HAP-1 (cell line): ENCODE results near the gene SLC39A1.

Experiments
- DNase-seq, 2 experiments: peaks; one replicate each; pipeline ENCODE4 v3.0.0-alpha.2; 2016 to 2020; ENCODE audit warnings: low spot score in 2 of 2
- H3K27me3 ChIP-seq: fragments of 250-450 bp; sonication (Bioruptor Pico); 2 replicates; pipeline ENCODE4 v1.5.1; 2020; ENCODE audit warnings: low read depth, mild to moderate bottlenecking, moderate library complexity
- H3K36me3 ChIP-seq: fragments of 250-450 bp; sonication (Bioruptor Pico); replicated peaks from 2 replicates; pipeline ENCODE4 v1.5.1; 2020; ENCODE audit warnings: mild to moderate bottlenecking
- H3K4me1 ChIP-seq: fragments of 250-450 bp; sonication (Bioruptor Pico); 2 replicates; pipeline ENCODE4 v1.5.1; 2020; ENCODE audit warnings: mild to moderate bottlenecking
- H3K4me3 ChIP-seq: fragments of 250-450 bp; sonication (Bioruptor Pico); 2 replicates; pipeline ENCODE4 v1.5.1; 2020; ENCODE audit warnings: mild to moderate bottlenecking, moderate library complexity
- H3K9me3 ChIP-seq: fragments of 250-450 bp; sonication (Bioruptor Pico); 2 replicates; pipeline ENCODE4 v1.5.1; 2020; ENCODE audit warnings: mild to moderate bottlenecking, moderate library complexity
- in situ Hi-C: fragments of 300-500 bp; cut with MboI; formaldehyde crosslinking; loops from 3 replicates; pipeline ENCODE4 v1.14.3; 2020; ENCODE audit warnings: low sequenced_read_pairs, inconsistent platforms, mixed read lengths

The SLC39A1 gene

DNA sequence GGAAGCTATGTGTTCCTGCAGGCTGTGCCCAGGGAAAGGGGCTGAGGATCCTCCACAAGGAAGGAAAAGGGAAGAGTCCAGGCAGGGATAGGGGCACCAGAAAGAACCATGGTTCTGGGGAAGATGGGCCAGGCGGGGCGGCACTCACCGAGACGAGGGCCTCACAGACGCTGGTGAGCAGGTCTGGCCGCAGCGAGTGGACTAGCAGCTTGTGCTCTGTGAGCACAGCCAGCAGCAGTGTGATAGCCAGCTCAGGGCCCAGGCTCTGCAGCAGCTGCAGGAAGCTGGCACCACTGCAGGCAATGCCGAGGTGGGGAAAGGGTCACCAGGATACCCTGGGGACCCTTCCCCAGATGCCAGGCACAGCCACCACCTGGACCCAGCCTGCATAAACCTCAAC lies 22.6 kb downstream of the SLC39A1 start:
- no peak for DNase-seq
- Histone ChIP-seq H3K36me3 (peaks cover 73% of the 10 kb centered on the region), H3K9me3 (no peaks in the 10 kb centered on the region), H3K27me3 (no peaks in the 10 kb centered on the region), H3K4me3 (no peak overlapping the region), H3K4me1 (peaks cover 7% of the 10 kb centered on the region)
- in situ Hi-C loops, result loop anchor here (10.0 kb wide), 1 partner anchor 116 kb away; no protein-coding TSS in a partner anchor

DNA sequence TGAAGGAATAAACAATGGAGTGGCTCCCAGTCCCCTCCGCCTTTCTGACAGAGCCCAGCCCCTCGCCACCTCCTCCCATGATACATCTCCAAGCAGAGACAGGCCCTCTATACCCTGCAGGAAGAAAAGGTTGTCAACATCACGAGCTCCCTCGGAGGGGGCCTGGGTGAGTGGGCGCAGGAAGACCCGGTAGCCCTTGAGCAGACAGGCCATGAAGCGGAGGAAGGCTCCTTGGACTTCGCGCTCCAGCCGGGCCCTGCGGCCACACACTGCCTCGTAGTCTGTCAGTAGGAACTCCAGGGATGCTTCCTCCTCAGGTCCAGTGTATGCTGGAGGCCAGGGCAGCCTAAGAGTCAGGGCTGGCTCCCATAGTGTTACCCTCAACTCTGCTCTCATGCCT lies 23.9 kb downstream of the SLC39A1 start:
- DNase-seq, result no peak
- in situ Hi-C loops, result no loop called here
- Histone ChIP-seq H3K4me3 (no peak overlapping the region), H3K36me3 (peaks cover 81% of the 10 kb centered on the region), H3K27me3 (no peaks in the 10 kb centered on the region), H3K9me3 (no peaks in the 10 kb centered on the region), H3K4me1 (no peaks in the 10 kb centered on the region; the same call in 1 of the 2 replicates)

DNA sequence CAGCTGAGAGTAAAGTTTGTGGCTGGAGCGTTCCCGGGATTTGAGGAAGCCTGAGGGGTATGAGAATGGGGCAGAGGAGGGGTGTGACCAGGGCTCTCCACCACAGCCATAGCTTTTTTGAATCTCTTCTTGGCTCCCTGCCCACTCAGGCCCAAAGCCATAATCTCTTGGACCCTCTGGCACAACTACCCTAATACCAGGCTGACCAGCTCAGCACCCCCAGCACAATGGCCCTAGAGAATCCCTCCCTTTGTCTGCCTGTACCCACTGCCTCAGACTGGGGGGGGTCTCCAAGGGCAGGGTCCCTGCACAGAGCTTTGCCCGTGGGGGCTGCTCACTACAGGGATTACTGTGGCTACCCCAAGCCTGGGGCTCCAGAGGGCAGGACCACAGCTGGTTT lies 24.3 kb downstream of the SLC39A1 start:
- in situ Hi-C loops, result no loop called here
- no peak overlapping the region for H3K4me3 ChIP-seq
- peaks cover 83% of the 10 kb centered on the region for H3K36me3 ChIP-seq
- H3K9me3 ChIP-seq, result no peaks in the 10 kb centered on the region
- H3K27me3 ChIP-seq, result no peaks in the 10 kb centered on the region
- no peak for DNase-seq
- H3K4me1 ChIP-seq, result no peaks in the 10 kb centered on the region

DNA sequence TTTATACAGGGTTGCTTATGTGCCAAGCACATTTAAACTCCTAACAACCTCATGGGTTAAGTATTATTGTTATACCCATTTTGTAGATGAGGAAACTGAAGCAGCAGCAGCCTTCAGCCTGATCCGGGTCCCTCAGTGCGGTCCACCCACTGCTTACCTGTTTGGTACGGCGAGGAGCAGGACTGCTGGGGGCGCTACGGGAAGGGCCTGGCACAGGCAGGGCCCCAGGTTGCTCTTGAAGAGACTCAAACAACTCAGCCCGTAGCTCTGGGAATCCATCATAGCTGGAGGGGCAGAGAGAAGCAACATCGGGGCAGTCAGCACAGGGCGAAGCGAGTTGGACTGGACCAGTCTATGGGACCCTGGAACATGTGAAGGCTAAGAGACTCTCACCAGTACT lies 26.0 kb downstream of the SLC39A1 start:
- H3K36me3 ChIP-seq, result peaks cover 85% of the 10 kb centered on the region
- H3K4me1 ChIP-seq, result no peaks in the 10 kb centered on the region
- H3K9me3 ChIP-seq, result no peaks in the 10 kb centered on the region
- DNase-seq, result no peak
- no peak overlapping the region for H3K4me3 ChIP-seq
- no peaks in the 10 kb centered on the region for H3K27me3 ChIP-seq
- in situ Hi-C loops, result no loop called here

DNA sequence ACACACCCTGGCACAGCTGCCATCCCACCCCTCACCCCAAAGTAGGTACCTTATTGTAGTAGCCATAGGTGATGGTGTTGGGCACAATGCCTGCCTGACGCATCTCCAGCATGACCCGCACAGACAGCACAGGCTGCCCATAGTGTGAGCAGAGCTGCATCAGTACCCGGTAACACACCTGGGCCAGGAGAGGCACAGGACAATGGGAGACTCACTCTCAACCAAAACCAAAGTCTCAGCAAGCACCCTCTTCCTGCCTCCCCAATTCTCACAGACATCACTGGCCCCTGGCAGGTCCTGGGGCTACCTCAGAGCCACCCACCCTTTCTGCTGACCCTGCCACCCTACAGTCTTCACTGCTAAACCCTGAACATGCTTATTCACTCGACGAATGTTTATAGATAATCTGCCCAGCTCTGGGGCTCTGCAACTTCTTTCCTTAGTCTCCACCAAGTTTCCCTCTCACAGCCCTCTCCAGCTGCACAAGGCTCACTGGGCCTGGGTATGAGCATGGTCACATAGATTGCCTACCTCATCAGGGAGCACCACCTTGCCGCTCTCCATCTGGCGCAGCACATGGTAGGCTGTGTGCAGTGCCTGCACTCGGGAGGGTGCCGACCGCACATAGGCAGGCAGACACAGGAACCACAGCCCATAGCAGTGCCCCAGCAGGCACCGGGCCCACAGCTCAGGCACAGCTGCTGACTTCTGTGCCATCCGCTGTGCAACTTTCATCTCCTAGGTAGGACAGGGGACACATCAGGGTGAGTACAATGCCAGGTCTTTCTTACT lies 27.1 kb downstream of the SLC39A1 start:
- Histone ChIP-seq H3K9me3 (no peaks in the 10 kb centered on the region), H3K4me1 (no peaks in the 10 kb centered on the region), H3K4me3 (no peak overlapping the region), H3K27me3 (no peaks in the 10 kb centered on the region), H3K36me3 (peaks cover 82% of the 10 kb centered on the region)
- no peak for DNase-seq
- in situ Hi-C loops, result no loop called here

DNA sequence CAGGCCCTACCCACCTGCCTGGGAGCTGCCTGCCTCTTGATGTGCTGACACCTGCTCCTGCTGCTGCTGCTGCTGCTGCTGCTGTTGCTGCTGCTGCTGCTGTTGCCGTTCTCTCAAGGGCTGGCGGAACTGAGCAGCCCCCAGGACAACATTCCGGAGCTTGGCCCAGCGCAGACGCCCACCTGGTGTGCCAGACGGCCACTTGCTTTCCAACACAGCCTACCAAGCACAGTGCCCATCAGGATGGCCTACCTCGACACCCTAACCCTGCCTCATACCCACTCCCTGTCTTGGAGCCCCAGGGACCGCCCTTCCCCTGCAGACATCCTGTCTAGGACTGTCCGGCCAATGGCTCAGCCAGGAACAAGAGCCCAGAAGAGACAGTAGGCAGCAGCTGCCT lies 28.6 kb downstream of the SLC39A1 start:
- Histone ChIP-seq H3K9me3 (no peaks in the 10 kb centered on the region), H3K36me3 (peaks cover 74% of the 10 kb centered on the region), H3K27me3 (no peaks in the 10 kb centered on the region), H3K4me1 (no peaks in the 10 kb centered on the region), H3K4me3 (no peak overlapping the region)
- in situ Hi-C loops, result no loop called here
- no peak for DNase-seq

DNA sequence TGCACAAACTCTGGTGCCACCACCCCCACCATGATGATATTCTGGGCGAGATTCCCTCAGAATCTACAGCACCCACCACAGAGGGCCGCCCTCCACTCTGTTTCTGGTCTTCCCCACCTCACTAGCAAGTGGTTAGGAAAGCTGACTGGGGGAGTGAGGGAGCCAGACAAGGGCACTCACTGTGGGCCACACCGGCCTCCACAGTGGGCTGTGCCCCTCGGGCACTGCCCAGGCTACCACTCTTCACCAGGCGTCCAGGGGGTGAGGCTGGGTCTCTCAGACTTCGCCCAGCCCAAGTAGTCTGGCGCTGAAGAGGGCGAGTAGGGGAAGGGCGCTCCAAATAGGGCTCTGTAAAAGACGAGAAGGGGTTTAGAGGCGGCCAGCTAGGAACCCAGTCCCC lies 29.4 kb downstream of the SLC39A1 start:
- no peaks in the 10 kb centered on the region for H3K9me3 ChIP-seq
- no peak for DNase-seq
- H3K36me3 ChIP-seq, result peaks cover 66% of the 10 kb centered on the region
- no peak overlapping the region for H3K4me3 ChIP-seq
- in situ Hi-C loops, result no loop called here
- H3K27me3 ChIP-seq, result no peaks in the 10 kb centered on the region
- no peaks in the 10 kb centered on the region for H3K4me1 ChIP-seq

DNA sequence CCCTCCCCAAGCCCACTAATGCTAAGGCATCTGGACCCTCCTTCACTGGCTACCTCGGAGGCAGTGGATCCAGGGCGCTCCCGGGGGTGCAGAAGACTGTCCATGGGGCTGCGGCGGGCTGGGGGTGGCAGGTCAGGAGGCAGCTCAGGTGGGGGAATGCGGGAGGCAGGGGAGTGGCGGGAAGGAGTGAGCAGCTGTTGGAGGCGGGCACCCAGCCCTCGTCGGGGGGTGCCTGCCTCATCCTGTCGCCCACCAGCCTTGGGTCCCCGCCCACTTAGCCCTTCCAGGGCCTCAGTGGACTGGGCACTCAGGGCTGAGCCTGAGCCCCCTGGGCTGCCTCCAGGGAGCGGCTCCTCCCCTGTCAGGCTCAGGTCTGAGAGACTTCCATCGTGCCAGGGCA lies 29.9 kb downstream of the SLC39A1 start:
- Histone ChIP-seq H3K27me3 (no peaks in the 10 kb centered on the region), H3K36me3 (peaks cover 63% of the 10 kb centered on the region)
- in situ Hi-C loops, result no loop called here

DNA sequence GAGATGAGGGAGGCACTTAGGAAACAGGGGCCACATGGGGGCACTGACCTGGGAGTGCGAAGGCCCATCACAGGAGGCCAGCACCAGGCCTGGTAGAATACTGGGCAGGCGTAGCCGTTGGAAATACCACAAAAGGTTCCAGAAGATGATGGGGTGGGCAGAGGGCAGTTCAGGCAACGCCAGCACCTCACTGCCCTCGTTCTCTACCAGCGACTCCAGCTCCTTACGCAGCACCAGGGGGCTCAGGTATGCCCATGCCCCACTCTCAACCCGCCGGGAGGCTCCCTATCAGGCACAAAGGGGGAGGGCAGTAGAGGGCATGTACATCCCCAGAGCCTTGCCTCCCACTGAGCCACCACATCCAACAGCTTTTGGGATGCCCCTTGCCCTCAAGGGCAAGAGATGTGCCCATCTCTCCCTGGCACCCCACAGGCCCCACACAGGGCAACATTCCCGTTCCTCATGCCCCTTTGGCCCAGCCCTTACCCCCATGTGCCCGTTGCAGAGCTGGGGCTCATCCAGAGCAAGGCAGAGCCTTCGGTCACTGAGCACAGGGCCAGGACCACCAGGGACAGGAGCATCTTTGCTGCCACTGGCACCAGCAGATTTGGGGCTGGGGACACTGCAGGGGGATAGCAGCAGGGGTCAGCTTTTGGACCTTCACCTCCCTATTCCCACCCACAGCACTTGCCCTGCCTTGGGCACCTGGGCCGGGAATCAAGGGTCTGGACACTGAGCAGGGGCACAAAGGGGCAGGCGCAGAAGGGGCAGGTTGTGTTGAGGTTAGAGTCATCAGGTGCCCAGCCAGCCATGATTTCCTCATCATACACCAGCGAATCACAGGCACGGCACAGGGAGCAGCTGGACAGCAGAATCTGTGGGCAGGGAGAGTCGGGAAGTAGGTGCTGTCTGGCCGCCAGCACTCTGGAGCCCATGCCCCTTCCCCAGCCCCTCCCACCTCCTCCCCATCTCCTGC lies 30.9 kb downstream of the SLC39A1 start:
- H3K4me1 ChIP-seq, result no peaks in the 10 kb centered on the region
- in situ Hi-C loops, result no loop called here
- no peaks in the 10 kb centered on the region for H3K9me3 ChIP-seq
- no peak for DNase-seq
- peaks cover 56% of the 10 kb centered on the region for H3K36me3 ChIP-seq
- H3K4me3 ChIP-seq, result no peak overlapping the region
- no peaks in the 10 kb centered on the region for H3K27me3 ChIP-seq

More for the DNA sequence above, 29.9 kb downstream of the SLC39A1 start:
- Histone ChIP-seq H3K4me1 (no peaks in the 10 kb centered on the region), H3K9me3 (no peaks in the 10 kb centered on the region), H3K4me3 (no peak overlapping the region)
- no peak for DNase-seq

DNA sequence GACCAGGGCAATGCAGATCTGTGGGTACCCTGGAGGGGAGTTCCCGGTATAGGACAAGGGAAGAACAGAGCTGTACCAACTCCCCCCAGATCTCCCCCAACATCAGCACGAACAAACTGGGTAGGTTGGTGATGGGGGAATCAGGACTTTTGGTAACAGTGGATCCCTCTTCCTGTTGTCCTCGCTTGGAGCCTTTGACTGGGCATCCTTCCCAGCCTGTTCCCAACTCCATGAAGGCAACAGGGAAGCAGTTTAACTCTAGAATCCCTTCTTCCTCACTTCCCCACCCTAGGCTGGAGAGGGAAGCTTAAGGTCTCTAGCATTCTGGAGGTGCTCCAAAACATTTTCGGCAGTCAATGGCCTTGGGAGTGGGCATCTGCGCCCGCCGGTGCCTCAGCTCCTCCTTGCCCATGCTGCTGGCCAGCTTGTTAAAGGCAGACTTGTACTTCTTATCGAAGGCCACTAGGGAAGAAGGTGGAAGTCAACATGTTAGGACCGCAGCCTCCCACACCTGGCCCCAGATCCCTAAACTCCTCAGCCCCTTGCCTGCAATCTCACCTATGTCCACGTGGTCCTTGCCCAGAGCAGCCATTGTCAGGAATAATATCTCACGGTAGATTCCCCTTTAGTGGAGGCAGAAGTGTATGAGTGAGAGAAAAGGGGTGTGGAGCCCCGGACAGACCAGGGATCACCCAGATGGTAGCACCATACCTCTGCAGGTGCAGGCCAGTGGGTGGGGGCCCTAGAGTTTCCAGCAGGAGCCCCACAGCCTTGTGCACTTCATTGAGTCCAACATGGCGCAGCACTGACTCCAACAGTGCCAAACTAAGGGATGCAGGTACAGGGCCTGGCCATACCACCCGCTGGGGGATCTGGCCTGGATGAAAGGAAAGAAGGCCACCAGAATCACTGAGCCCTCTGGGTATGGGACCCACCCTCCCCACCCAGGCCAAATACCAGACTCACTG lies 33.1 kb downstream of the SLC39A1 start:
- Histone ChIP-seq H3K36me3 (peaks cover 35% of the 10 kb centered on the region), H3K27me3 (no peaks in the 10 kb centered on the region), H3K4me1 (no peaks in the 10 kb centered on the region), H3K9me3 (no peaks in the 10 kb centered on the region), H3K4me3 (no peak overlapping the region)
- DNase-seq, result no peak
- in situ Hi-C loops, result no loop called here

DNA sequence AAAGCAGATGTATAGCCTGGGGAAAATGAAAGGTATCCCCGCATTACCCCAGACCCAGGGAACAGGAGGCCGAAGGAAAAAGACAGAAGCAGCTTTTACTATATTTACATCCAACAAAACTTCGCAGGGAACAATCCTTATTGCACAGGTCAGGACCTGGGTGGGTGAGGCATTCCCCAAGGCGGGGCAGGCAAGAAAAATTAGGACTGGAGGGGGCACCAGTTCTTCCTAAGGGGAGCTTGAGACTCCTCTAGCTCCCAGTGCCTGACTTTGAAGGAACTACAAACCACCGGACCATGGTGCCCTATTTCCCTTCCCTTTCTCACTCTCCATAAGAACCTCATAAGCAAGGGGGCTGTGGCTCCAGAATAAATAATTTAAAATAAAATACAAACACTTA lies 33.9 kb downstream of the SLC39A1 start:
- Histone ChIP-seq H3K36me3 (peaks cover 28% of the 10 kb centered on the region), H3K4me3 (no peak overlapping the region), H3K9me3 (no peaks in the 10 kb centered on the region), H3K27me3 (no peaks in the 10 kb centered on the region), H3K4me1 (no peaks in the 10 kb centered on the region)
- DNase-seq, result no peak
- in situ Hi-C loops, result no loop called here

DNA sequence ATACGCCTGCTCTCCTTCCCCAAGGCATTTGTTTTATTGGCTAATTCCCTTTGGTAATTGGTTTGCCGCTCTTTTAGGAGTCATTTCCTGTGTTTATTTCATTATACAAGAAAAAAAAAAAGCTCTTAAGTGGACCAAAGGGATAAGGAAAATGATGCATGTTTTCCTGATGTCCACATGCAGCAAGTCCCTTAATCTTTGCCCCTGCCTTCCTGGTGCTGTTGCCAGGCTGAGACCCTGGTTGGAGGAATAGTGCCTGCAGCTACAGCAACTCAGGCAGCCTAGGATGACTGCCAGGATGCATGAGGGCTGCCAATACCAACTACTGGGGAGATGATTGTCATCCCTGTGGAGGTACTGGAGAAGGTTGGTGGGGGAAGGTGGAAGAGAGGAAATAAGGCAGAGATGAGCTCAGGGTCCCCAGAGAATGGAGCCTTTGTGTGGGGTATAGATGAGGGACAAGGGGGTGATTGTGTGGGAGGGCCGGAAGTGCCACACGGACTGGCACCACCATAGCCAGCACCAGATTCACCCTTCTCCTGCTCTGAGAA lies 34.5 kb downstream of the SLC39A1 start:
- DNase-seq, result no peak
- H3K4me1 ChIP-seq, result no peaks in the 10 kb centered on the region; the same call in 1 of the 2 replicates
- no peaks in the 10 kb centered on the region for H3K9me3 ChIP-seq
- no peak overlapping the region for H3K4me3 ChIP-seq
- H3K36me3 ChIP-seq, result peaks cover 23% of the 10 kb centered on the region
- H3K27me3 ChIP-seq, result no peaks in the 10 kb centered on the region
- in situ Hi-C loops, result no loop called here

DNA sequence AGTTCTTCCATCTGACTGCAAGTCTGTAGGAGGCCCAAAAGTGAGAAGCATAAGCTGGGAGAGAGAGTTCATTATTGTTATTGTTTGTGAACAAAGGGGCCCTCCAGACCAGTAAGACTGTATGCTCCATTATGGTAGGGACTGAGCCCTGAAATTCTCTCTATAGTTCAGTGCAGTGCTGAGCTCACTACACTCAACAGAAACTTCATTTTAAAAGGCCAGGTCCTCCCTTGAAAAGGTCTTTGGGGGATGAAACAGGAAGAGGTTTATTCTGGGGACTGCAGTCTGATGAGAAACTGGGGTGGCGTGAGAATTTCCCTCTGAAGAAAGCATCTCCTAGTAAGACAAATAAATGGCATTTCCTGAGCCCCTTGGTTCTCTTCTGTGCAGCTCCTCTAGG lies 35.1 kb downstream of the SLC39A1 start:
- in situ Hi-C loops, result no loop called here
- no peak for DNase-seq
- H3K27me3 ChIP-seq, result no peaks in the 10 kb centered on the region
- no peaks in the 10 kb centered on the region; the same call in 1 of the 2 replicates for H3K4me1 ChIP-seq
- H3K36me3 ChIP-seq, result peaks cover 20% of the 10 kb centered on the region
- no peak overlapping the region for H3K4me3 ChIP-seq
- no peaks in the 10 kb centered on the region for H3K9me3 ChIP-seq
